K562 (cell line): ENCODE results near the gene MYBPH. TPM values are rescaled to one million over a fixed set of nuclear protein-coding genes. Genes with fewer than 3 reads are reported as not detected.

Experiments
- ATAC-seq: fragments of 200-7000 bp; cut with Tn5 transposase; 3 replicates; pipeline ENCODE4 v1.9.1; 2020; ENCODE audit warnings: moderate library complexity
- BruUV-seq: library from RNA; stranded (reverse); fragments of 400-500 nt; replicated peaks from 2 replicates; lab custom pipeline; 2021; lab: Mats Ljungman, UMichigan
- CTCF ChIA-PET: fragments of 300-600 bp; formaldehyde crosslinking; extraction: SDS; loops from one replicate; lab custom pipeline; 2021; ENCODE audit warnings: low intra/inter-chr PET ratio; lab: Yijun Ruan, JAX
- POLR2A ChIA-PET: fragments of 300-600, 350-650 bp; sonication (Branson Sonifier 250); formaldehyde crosslinking; extraction: SDS; loops from one replicate; lab custom pipeline; 2021; ENCODE audit warnings: antibody characterized with exemption, inconsistent platforms; lab: Yijun Ruan, JAX
- DNase-seq, 4 experiments: peaks; one replicate each; pipeline versions ENCODE4 v3.0.0 to v3.0.0-alpha.2; 2011 to 2018; ENCODE audit warnings: low spot score in 3 of 4, mixed read lengths in 3 of 4; ENCODE audit errors: extremely low read depth in 1 of 4
- FAIRE-seq: peaks from 2 replicates; lab custom pipeline; 2011; peaks lifted over from hg19 to GRCh38; lab: Jason Lieb, UNC
- H2AFZ ChIP-seq: 2 replicates; pipeline ENCODE4 v1.6.0; 2011; ENCODE audit warnings: low read depth, low read length, control low read depth, inconsistent platforms
- H3K27ac ChIP-seq: fragments of 200-600 bp; 3 replicates; pipeline ENCODE4 v1.8.0; 2011; ENCODE audit warnings: low read depth, mild to moderate bottlenecking, control low read depth, inconsistent platforms, low read length, moderate library complexity, mixed read lengths; ENCODE audit errors: extremely low read depth
- H3K27me3 ChIP-seq, 2 experiments: fragments of 300-600 bp in 1 of 2; 2 replicates in 1 of 2; 3 replicates in 1 of 2; pipeline versions ENCODE4 v1.6.0 to v1.8.0; 2011; ENCODE audit warnings: inconsistent platforms in 2 of 2, low read length in 2 of 2, mild to moderate bottlenecking in 1 of 2, mixed read lengths in 1 of 2, moderate library complexity in 1 of 2; ENCODE audit not compliant: control insufficient read depth in 2 of 2, insufficient read depth in 2 of 2
- H3K36me3 ChIP-seq: fragments of 300-600 bp; 3 replicates; pipeline ENCODE4 v1.8.0; 2011; ENCODE audit warnings: mild to moderate bottlenecking, low read length, inconsistent platforms; ENCODE audit not compliant: control insufficient read depth, insufficient read depth
- H3K4me1 ChIP-seq, 2 experiments: fragments of 200-600 bp in 1 of 2; replicated peaks in 1 of 2; 2 replicates in 1 of 2; 3 replicates in 1 of 2; pipeline versions ENCODE4 v1.5.1 to v1.8.0; 2011; ENCODE audit warnings: inconsistent platforms in 2 of 2, low read length in 2 of 2, mild to moderate bottlenecking in 1 of 2, mixed read lengths in 1 of 2, moderate library complexity in 1 of 2; ENCODE audit not compliant: control insufficient read depth in 2 of 2, insufficient read depth in 2 of 2
- H3K4me2 ChIP-seq: 2 replicates; pipeline ENCODE4 v1.6.1; 2011; ENCODE audit warnings: low read length, control low read depth, inconsistent platforms, mixed read lengths; ENCODE audit not compliant: insufficient read depth
- H3K4me3 ChIP-seq: fragments of 200-600 bp; sonication (generic), shearing (Covaris generic); 2 replicates; pipeline ENCODE4 v1.5.1; 2016; ENCODE audit warnings: control low read depth, inconsistent platforms
- H3K79me2 ChIP-seq: fragments of 200-600 bp; 3 replicates; pipeline ENCODE4 v1.8.0; 2011; ENCODE audit warnings: low read length, inconsistent platforms; ENCODE audit not compliant: control insufficient read depth, insufficient read depth
- H3K9ac ChIP-seq, 2 experiments: 2 replicates each; pipeline versions ENCODE4 v1.6.0 to v1.6.1; 2011; ENCODE audit warnings: low read depth in 2 of 2, low read length in 2 of 2, control low read depth in 1 of 2, inconsistent platforms in 1 of 2, mild to moderate bottlenecking in 1 of 2, mixed read lengths in 1 of 2; ENCODE audit not compliant: insufficient read depth in 1 of 2
- H3K9me1 ChIP-seq: one replicate; pipeline ENCODE4 v1.6.0; 2011; ENCODE audit warnings: inconsistent platforms, mild to moderate bottlenecking, low read length, moderate library complexity; ENCODE audit not compliant: control insufficient read depth, insufficient read depth
- H3K9me3 ChIP-seq: replicated peaks from 2 replicates; pipeline ENCODE4 v1.5.1; 2011; ENCODE audit warnings: low read depth, low read length, inconsistent platforms; ENCODE audit not compliant: control insufficient read depth, insufficient read depth
- H4K20me1 ChIP-seq: replicated peaks from 2 replicates; pipeline ENCODE4 v1.6.1; 2011; ENCODE audit warnings: low read length, inconsistent platforms, mixed read lengths; ENCODE audit not compliant: control insufficient read depth, insufficient read depth
- BCOR ChIP-seq: fragments of 450-650 bp; IDR thresholded peaks from 2 replicates; pipeline ENCODE4 v1.6.1; 2016
- BRF1 ChIP-seq: IDR thresholded peaks from 3 replicates; pipeline ENCODE4 v1.6.1; 2011; ENCODE audit warnings: borderline replicate concordance, mild to moderate bottlenecking; ENCODE audit not compliant: insufficient read length; ENCODE audit errors: extremely low read depth
- DDX20 ChIP-seq: fragments of 450-650 bp; IDR thresholded peaks from 2 replicates; pipeline ENCODE4 v1.6.1; 2016; ENCODE audit warnings: missing genetic modification characterization, low read depth, mild to moderate bottlenecking, missing compliant biosample characterization, moderate library complexity
- EGR1 ChIP-seq: fragments of 450-650 bp; conservative IDR thresholded peaks from 2 replicates; pipeline ENCODE4 v1.6.1; 2017; ENCODE audit warnings: mild to moderate bottlenecking
- GTF2E2 ChIP-seq: fragments of 200-800 bp; sonication (Bioruptor generic); IDR thresholded peaks from 2 replicates; pipeline ENCODE4 v1.6.1; 2016; ENCODE audit warnings: missing genetic modification characterization, missing compliant biosample characterization
- MBD2 ChIP-seq: sonication (generic); IDR thresholded peaks from 2 replicates; pipeline ENCODE4 v1.6.1; 2016; ENCODE audit warnings: low read depth, borderline replicate concordance
- MEF2A ChIP-seq: IDR thresholded peaks from 2 replicates; pipeline ENCODE4 v1.6.1; 2011; ENCODE audit warnings: low read depth, mild to moderate bottlenecking, low read length, moderate library complexity; ENCODE audit not compliant: control insufficient read depth
- SIN3A ChIP-seq, 2 experiments: fragments of 150-350 bp in 1 of 2; IDR thresholded peaks; 2 replicates each; pipeline ENCODE4 v1.6.1; 2011 to 2016; ENCODE audit warnings: borderline replicate concordance in 2 of 2, low read depth in 2 of 2, low read length in 2 of 2, mild to moderate bottlenecking in 2 of 2, moderate library complexity in 2 of 2; ENCODE audit not compliant: control insufficient read depth in 1 of 2
- SMARCC2 ChIP-seq: fragments of 450-650 bp; IDR thresholded peaks from 2 replicates; pipeline ENCODE4 v1.6.1; 2017; ENCODE audit warnings: antibody characterized with exemption, moderate library complexity, mild to moderate bottlenecking, low read depth
- TOE1 ChIP-seq, 2 experiments: fragments of 450-650 bp in 1 of 2; sonication (generic) in 1 of 2; formaldehyde crosslinking in 1 of 2; IDR thresholded peaks; 2 replicates each; pipeline versions ENCODE4 v1.7.1 to v1.8.0; 2016 to 2022; ENCODE audit warnings: borderline replicate concordance in 2 of 2, mild to moderate bottlenecking in 2 of 2, antibody characterized with exemption in 1 of 2, inconsistent platforms in 1 of 2, low read depth in 1 of 2, missing genetic modification reagents in 1 of 2, moderate library complexity in 1 of 2
- ZBTB1 ChIP-seq: sonication (generic); formaldehyde crosslinking; IDR thresholded peaks from 2 replicates; pipeline ENCODE4 v1.8.1; 2023; ENCODE audit warnings: missing genetic modification reagents, low read depth, mild to moderate bottlenecking, borderline replicate concordance
- ZNF143 ChIP-seq: sonication (generic); formaldehyde crosslinking; IDR thresholded peaks from 2 replicates; pipeline ENCODE4 v1.9.0; 2022; ENCODE audit warnings: mild to moderate bottlenecking, missing genetic modification reagents
- ZNF644 ChIP-seq: fragments of 200-800 bp; sonication (Bioruptor generic); IDR thresholded peaks from 2 replicates; pipeline ENCODE4 v1.6.1; 2016; ENCODE audit warnings: low read depth, missing genetic modification characterization, missing compliant biosample characterization
- ZNF696 ChIP-seq: fragments of 250-450 bp; sonication (Bioruptor Pico); conservative IDR thresholded peaks from 2 replicates; pipeline ENCODE4 v1.4.0; 2020; ENCODE audit warnings: mild to moderate bottlenecking, moderate library complexity
- ZNF778 ChIP-seq: fragments of 450-650 bp; formaldehyde crosslinking; IDR thresholded peaks from 2 replicates; pipeline ENCODE4 v1.4.0; 2020; ENCODE audit warnings: mild to moderate bottlenecking, moderate library complexity
- WGBS: fragments of 100-300 bp; shearing (Covaris generic); methylation state at CpG from one replicate; pipeline ENCODE4 v1.1.6; 2016; ENCODE audit warnings: low coverage, mixed read lengths; ENCODE audit not compliant: insufficient coverage; ENCODE audit errors: missing lambda C conversion rate; 5-methylcytosine and 5-hydroxymethylcytosine counted together
- in situ Hi-C: fragments of 300-500 bp; cut with MboI; formaldehyde crosslinking; loops from 4 replicates; pipeline ENCODE4 v1.15.0; 2018; ENCODE audit warnings: inconsistent platforms, mixed read lengths
- intact Hi-C: fragments of 100-400 bp; cut with micrococcal nuclease; formaldehyde crosslinking; loops from 2 replicates; pipeline ENCODE4 v1.14.2; 2022
- polyA plus RNA-seq, 8 experiments: library from polyadenylated mRNA; depleted of rRNA in 4 of 8; stranded (reverse) in 5 of 8; unstranded in 3 of 8; fragments of >200 nt; fragmentation: Nextera tagmentation in 2 of 8; fragmentation: Illumina TruSeq in 1 of 8; extraction: Ambion mirVana in 2 of 8; extraction: Trizol in 1 of 8; gene quantifications; 2 replicates each; pipeline versions ENCODE4 v1.2.1 to v1.2.3, GENCODE V29; 2011 to 2014; ENCODE audit warnings: inconsistent platforms in 1 of 8, missing spikeins in 1 of 8
- total RNA-seq, 7 experiments: library from RNA; depleted of rRNA in 6 of 7; stranded (reverse); fragments of >200 nt in 6 of 7; fragmentation: Illumina TruSeq in 2 of 7; extraction: Trizol in 2 of 7; gene quantifications; 2 replicates each; pipeline versions ENCODE4 v1.2.1 to v1.2.3, GENCODE V29; 2011 to 2021; ENCODE audit warnings: low replicate concordance in 1 of 7
- TF ChIP-seq, protein P1 (sequence below): fragments of 250-450 bp; sonication (Bioruptor Pico); IDR thresholded peaks from 2 replicates; pipeline ENCODE4 v1.5.0; 2020; ENCODE audit warnings: mild to moderate bottlenecking, borderline replicate concordance
- TF ChIP-seq, protein P2 (sequence below): IDR thresholded peaks from 2 replicates; pipeline ENCODE4 v1.6.1; 2014; ENCODE audit warnings: antibody characterized with exemption

MYBPH gene
- total and polyA plus RNA-seq, 9 of the 15 experiments (the other 6 are each of a cell fraction or from before 2014, with no cell fraction given) = 0.13 TPM; not detected in 8

DNA sequence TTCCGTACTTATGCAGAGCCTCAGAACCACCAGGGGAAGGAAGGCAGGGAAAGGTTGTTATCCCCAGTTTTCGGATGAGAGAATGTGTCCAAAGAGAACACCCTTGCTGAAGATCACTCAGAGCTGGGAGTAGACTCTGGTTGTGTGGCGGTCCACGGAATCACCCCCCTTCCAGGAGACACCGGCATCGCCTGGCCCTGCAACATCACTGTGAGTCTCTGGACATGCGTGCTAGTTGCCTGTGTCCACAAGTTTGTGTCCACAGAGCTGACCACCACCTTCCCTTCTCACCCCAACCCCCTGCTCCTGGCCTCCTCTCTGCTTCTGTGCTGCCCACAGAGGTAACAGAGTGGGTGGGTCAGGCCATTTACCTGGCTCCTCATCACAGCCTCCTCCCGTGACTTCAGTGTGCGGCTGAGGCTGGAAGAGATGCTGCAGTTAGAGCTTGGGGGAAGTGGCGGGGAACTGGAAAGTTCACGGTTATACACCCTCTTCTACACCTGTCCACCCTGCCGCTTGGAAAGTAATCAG lies 7.3 kb downstream of the MYBPH start:
- BruUV-seq = no TSS peak
- ChIA-PET POLR2A (interaction anchor here (0.7 to 0.8 kb wide), 2 partner anchors 41 to 49 kb away, joined by 3 read pairs; partner anchors contain the start of gene ADORA1), CTCF (interaction anchor here (0.6 kb wide), 1 partner anchor 608 kb away, joined by 3 read pairs; no protein-coding TSS in a partner anchor)
- Histone ChIP-seq H4K20me1 (peaks cover 33% of the 10 kb centered on the region), H3K27ac (no peak overlapping the region), H3K4me3 (no peak overlapping the region), H3K4me2 (no peak overlapping the region), H3K9me1 (no peaks in the 10 kb centered on the region), H3K79me2 (no peaks in the 10 kb centered on the region), H2AFZ (no peak overlapping the region), H3K27me3 (peaks cover 29 to 76% of the 10 kb centered on the region in 2 experiments; a peak in 4 of 5 replicates), H3K9me3 (no peaks in the 10 kb centered on the region), H3K36me3 (no peaks in the 10 kb centered on the region), H3K4me1 (peaks cover 0 to 12% of the 10 kb centered on the region in 2 experiments; a peak in 1 of 5 replicates), H3K9ac (no peak overlapping the region)
- ATAC-seq (no peak), FAIRE-seq (no peak), DNase-seq (no peak)
- intact Hi-C loops = no loop called here
- TF ChIP-seq SMARCC2 (no peak), BCOR (no peak), ZNF644 (no peak), EGR1 (no peak), MEF2A (no peak), MBD2 (no peak), BRF1 (no peak), GTF2E2 (tag) (no peak), ZNF778 (CRISPR knock-in tag) (no peak), DDX20 (tag) (no peak), SIN3A (IDR thresholded peaks at IDR 0.05; ENCODE audit: borderline replicate concordance in 2 of 2, control insufficient read depth in 1 of 2, low read depth in 2 of 2, low read length in 2 of 2) (no peak), ZNF696 (CRISPR knock-in tag) (no peak), ZNF143 (CRISPR knock-in tag) (no peak), ZBTB1 (CRISPR knock-in tag) (no peak), TOE1 (IDR thresholded peaks at IDR 0.05; ENCODE audit: borderline replicate concordance) (no peak), TOE1 (CRISPR knock-in tag; IDR thresholded peaks at IDR 0.05; ENCODE audit: borderline replicate concordance, low read depth) (no peak)
- TF ChIP-seq, protein P1, sequence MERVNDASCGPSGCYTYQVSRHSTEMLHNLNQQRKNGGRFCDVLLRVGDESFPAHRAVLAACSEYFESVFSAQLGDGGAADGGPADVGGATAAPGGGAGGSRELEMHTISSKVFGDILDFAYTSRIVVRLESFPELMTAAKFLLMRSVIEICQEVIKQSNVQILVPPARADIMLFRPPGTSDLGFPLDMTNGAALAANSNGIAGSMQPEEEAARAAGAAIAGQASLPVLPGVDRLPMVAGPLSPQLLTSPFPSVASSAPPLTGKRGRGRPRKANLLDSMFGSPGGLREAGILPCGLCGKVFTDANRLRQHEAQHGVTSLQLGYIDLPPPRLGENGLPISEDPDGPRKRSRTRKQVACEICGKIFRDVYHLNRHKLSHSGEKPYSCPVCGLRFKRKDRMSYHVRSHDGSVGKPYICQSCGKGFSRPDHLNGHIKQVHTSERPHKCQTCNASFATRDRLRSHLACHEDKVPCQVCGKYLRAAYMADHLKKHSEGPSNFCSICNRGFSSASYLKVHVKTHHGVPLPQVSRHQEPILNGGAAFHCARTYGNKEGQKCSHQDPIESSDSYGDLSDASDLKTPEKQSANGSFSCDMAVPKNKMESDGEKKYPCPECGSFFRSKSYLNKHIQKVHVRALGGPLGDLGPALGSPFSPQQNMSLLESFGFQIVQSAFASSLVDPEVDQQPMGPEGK = no peak
- TF ChIP-seq, protein P2, sequence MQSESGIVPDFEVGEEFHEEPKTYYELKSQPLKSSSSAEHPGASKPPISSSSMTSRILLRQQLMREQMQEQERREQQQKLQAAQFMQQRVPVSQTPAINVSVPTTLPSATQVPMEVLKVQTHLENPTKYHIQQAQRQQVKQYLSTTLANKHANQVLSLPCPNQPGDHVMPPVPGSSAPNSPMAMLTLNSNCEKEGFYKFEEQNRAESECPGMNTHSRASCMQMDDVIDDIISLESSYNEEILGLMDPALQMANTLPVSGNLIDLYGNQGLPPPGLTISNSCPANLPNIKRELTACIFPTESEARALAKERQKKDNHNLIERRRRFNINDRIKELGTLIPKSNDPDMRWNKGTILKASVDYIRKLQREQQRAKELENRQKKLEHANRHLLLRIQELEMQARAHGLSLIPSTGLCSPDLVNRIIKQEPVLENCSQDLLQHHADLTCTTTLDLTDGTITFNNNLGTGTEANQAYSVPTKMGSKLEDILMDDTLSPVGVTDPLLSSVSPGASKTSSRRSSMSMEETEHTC = no peak
- in situ Hi-C loops = no loop called here
- 2% methylated on average over 12 of the region's 12 CpGs for WGBS
